Stimulated activated CD4-positive, alpha-beta T cell treated with anti-CD3 and anti-CD28 coated beads, Interleukin-15, amount 100 ng/mL, for 48 hours (primary cell): ENCODE data around the gene GBP6.
"Not testable (repeated sequence)": the region's sequence is repeated elsewhere in the genome, so short reads cannot be mapped to it uniquely, and the experiment has no call there.

ENCODE experiments used
- DNase-seq, 2 donors: peaks; one replicate each; pipeline ENCODE4 v3.0.0-alpha.2; 2020; ENCODE audit warnings: low read depth in 2 of 2

Gene GBP6

GRCh38 chr1:89363638-89364536, at the start of gene GBP6:
TSS of gene GBP6 (plus strand) at chr1:89364059. CDS start at chr1:89368552, 4,493 bp downstream.
- no peak for DNase-seq

DNA sequence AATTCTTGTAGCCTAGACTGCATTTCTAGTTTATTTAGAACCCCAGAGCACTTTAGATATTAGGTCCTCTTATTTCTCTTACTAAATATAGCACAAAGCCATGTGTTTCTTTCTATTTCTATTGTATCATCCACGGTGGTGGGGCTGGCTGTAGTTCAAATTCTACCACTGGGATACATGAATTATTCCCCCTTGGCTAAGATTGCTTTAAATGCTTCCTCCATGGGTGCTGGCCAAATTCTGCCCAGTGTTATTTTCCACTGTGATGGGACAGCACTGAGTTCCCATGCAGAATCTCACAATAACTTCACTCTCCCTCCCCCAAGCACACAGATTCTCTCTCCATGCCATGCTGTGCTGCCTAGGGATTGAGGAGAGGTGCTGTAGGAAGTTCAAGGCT, 41.5 kb upstream of the GBP6 start:
- no peak for DNase-seq

DNA sequence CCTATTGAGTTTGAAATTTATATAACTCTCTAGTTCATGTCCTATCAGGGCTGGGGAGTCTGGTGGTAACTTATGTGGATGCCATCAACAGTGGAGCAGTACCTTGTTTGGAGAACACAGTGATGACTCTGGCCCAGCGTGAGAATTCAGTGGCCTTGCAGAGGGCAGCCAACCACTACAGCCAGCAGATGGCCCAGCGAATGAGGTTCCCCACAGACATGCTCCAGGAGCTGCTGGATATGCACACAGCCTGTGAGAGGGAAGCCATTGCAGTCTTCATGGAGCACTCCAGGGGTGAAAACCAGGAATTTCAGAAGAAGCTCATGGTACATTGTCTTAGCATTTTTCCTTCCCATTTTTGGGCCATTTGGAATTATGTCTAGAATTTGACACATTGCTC, 32.0 kb upstream of the GBP6 start:
- DNase-seq = no peak

GRCh38 chr1:89332461-89332860, 31.4 kb upstream of the GBP6 start:
- DNase-seq = no peak

DNA sequence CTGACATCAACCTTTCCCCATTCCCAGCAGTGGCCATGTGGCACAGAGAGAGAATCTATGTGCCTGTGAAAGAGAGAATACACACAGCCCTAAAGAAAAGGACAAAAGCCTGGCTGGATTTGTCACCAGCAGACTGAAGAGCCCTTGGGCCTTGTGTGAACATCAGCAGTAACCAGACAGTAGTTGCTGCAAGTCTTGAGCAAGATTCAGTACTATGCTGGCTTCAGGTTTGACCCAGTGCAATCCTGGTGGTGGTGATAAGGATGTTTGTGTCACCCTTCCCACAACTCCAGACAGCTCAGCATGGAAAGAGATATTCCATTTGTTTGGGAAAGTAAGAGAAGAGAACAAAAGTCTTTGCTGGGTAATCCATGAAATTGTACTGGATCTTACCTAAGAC, 28.4 kb upstream of the GBP6 start:
- DNase-seq = no peak

DNA sequence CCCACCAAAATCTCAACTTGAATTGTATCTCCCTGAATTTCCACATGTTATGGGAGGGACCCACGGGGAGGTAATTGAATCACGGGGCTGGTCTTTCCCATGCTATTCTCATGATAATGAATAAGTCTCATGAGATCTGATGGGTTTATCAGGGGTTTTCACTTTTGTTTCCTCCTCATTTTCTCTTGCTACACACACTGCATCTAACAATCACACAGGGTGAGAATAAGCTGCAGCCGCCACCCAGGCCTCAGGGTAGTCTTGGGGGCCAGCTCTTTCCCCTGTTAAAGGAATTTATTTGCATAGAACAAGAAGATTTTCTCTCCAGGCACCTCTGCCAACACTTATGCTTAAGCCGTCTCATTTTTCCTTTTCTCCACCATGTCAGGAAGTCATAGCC, 26.0 kb upstream of the GBP6 start:
- no peak for DNase-seq

DNA sequence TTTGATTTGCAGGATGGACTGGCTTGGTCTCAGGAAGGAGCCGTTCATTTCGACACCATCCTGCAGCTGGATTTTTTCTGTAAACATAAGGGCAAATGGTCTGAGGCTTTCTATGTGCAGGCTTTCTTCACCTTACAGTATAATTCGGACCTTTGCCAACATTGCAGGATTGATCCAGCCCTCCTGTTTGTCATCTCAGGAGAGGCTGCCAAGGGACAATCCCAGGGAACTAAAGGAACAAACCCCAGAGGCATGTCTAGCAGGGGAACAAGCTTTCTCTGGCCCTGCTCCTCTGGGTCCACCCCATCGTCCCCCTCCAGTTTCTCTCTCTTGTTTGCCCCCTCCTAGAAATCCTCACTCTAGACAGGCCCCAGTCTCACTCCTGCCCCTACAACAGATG, 24.8 kb upstream of the GBP6 start:
- DNase-seq = no peak

DNA sequence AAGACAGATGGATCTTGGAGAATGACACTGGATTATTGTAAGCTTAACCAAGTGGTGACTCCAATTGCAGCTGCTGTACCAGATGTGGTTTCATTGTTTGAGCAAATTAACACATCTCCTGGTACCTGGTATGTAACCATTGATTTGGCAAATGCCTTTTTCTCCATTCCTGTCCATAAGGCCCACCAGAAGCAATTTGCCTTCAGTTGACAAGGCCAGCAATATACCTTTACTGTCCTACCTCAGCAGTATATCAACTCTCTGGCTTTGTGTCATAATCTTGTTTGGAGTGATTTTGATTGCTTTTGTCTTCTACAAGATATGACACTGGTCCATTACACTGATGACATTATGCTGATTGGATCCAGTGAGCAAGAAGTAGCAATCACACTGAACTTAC, 18.4 kb upstream of the GBP6 start:
- DNase-seq = not testable (repeated sequence)

DNA sequence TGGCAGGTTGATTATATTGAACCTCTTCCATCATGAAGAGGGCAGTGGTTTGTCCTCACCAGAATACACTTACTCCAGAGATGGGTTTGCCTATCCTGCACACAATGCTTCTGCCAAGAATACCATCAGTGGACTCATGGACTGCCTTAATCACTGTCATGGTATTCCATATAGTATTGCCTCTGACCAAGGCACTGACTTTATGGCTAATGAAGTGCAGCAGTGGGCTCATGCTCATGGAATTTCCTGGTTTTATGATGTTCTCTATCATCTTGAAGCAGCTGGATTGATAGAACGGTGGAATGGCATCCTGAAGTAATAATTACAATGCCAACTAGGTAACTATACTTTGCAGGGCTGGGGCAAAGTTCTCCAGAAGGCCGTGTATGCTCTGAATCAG, 16.6 kb upstream of the GBP6 start:
- DNase-seq = no peak

GRCh38 chr1:89350298-89350697, 13.6 kb upstream of the GBP6 start:
- no peak for DNase-seq

- DNase-seq = no peak
Measured at GRCh38 chr1:89351597-89352311, 12.1 kb upstream of the GBP6 start.

DNA sequence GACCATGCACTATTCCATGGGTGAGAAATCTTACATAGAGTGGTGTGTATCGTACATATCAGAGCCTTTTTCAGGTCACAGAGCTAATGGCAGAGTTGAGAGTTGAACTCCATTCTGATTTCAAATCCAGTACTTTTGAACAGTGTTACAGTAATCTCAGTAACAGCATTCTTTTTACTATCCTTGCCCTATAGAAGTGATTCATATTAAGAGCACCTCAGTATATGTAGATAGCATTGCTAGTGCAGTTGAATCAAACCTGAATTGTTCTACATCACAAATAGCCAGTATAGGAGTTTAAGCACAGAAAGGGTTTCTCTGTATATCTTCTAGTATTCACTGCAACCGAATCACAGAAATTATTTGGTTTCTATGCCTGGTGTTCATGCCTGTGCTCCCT, 11.4 kb upstream of the GBP6 start:
- no peak for DNase-seq

GRCh38 chr1:89354205-89354604, 9.7 kb upstream of the GBP6 start:
- DNase-seq = no peak

DNA sequence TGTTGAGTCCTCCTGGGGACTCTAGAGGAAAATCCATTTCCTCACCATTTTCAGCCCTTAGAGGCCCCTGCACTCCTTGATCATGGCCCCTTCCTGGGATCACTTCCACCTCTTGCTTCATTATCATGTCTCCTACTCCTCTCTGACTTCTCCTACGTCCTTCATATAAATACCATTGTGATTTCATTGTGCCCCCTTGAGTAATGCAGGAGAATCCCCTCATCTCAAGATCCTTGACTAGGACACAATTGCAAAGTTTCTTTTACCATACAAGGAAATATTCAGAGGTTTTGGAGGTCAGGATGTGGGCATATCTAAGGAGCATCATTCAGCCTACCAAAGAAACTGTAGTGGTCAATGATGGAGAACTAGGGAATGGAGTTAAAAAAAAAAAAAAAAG, 8.8 kb upstream of the GBP6 start:
- DNase-seq = no peak

- DNase-seq = no peak
Measured at GRCh38 chr1:89356658-89357400, 7.0 kb upstream of the GBP6 start.

- DNase-seq = peak; percentile 48 to 79
Measured at GRCh38 chr1:89358287-89358893, 5.5 kb upstream of the GBP6 start.

DNA sequence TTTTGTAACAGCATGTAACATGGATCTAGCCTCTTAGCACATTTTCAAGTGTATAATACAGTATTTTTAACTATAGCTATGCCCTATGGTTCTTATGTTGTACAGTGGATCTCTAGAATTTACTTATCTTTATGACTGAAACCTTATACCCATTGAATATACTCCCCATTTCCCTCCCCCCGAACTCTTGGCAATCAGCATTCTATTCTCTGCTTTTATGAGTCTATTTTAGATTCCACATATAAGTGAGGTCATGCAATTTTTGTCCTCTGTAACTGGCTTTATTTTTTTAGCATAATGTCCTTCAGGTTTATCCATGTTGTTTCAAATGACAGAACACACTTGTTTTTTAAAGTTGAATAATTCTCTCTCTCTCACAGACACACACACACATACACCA, 3.1 kb upstream of the GBP6 start:
- no peak for DNase-seq

DNA sequence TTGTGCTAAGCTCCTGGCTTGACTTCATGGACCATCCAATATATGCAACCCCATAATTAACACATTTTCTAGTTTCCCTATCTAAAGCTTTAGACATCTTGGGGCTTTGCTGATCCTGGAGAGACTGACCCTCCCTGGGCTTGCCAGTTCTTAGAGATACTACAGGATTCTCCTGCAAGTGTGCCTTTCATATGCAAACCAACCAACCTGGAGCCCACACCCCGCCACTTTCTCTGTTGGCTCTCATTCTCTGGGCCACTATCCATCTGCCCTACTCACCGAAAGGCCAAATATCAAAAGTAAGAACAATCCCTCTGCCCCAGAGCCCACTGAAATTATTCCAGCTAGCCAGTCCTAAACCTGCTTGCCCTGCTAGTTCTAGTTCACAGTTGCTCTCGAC, 2.2 kb upstream of the GBP6 start:
- DNase-seq = no peak

- DNase-seq = no peak
Measured at GRCh38 chr1:89363196-89363595, 663 bp upstream of the GBP6 start.

GRCh38 chr1:89364954-89365550, 1.2 kb downstream of the GBP6 start:
- DNase-seq = no peak

- no peak for DNase-seq
Measured at GRCh38 chr1:89367221-89367620, 3.4 kb downstream of the GBP6 start.

DNA sequence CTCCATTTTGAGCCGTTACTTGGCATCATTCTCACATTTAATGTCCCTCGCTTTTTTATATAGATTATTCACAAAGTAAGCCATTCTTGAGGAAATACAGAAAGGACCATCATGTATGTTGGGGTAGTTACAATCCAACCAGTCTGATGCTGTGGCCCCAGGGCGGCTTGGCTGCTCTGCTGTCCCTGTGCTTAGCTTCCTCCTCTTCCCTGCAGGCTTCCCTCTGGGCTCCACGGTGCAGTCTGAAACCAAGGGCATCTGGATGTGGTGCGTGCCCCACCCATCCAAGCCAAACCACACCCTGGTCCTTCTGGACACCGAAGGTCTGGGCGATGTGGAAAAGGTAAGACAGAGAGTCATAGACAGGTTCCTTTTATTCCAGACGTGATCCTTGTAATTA, 5.5 kb downstream of the GBP6 start:
- DNase-seq = no peak
